Daoy (cell line): ENCODE data around the gene ACBD5. TPM values are rescaled to one million over a fixed set of nuclear protein-coding genes. Genes with fewer than 3 reads are reported as not detected.
"Not testable (repeated sequence)": the region's sequence is repeated elsewhere in the genome, so short reads cannot be mapped to it uniquely, and the experiment has no call there.

Source experiments
- DNase-seq: peaks from one replicate; pipeline ENCODE4 v3.0.0-alpha.2; 2015; ENCODE audit warnings: low read depth
- total RNA-seq: library from RNA; depleted of rRNA; stranded (reverse); fragments of >200 nt; shearing (Covaris generic); gene quantifications from 2 replicates; pipeline ENCODE4 v1.2.3, GENCODE V29; 2014; rRNA removed

ACBD5 gene
- 16.9 and 32.6 TPM in 2 replicates for total RNA-seq

DNA sequence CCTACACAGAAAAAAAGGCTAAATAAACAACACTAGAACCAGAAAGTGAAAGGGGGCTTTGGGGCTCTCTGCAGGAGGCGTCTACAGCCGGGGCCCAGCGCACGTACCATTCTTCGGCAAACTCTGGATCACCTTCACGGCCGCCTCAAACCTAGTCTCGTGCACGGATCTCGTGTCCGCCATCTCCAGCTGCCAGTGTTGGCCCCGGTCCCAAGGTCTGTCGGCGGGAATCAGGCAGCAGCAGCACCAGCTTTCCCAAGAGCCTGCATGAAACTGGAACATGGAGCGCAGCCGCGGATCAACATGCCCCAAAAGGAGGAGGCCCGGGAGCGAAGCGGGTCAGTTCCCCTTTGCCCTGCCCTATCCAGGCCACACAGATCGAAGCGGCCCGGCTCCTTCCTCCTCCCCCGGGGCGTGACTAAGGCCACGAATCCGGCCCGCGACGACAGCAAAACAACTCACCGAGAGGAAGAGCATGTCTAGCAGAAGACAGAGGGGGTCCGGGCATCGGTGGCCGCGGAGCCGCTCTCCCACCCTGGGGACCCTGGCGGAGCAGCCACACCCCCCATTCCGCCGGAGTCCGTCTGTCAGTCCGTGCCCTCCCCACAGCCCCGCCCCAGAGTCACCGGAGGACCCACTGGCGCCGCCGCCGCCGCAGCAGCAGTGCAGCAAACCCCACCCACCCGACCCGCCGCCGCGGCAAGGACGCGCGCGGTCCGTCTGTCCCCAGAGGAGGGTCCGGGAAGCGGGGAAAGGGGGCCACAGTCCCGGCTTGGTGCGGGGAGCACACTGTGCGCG, at the start of gene ACBD5:
ACBD5 (minus strand) TSS at position 586 of the 798 bp plus-strand sequence; CDS start at position 477, 109 bp downstream.
- peak; percentile 76 for DNase-seq

- no peak for DNase-seq
These were observed 44.5 kb upstream of the ACBD5 start for GRCh38 chr10:27285093-27285492.

DNA sequence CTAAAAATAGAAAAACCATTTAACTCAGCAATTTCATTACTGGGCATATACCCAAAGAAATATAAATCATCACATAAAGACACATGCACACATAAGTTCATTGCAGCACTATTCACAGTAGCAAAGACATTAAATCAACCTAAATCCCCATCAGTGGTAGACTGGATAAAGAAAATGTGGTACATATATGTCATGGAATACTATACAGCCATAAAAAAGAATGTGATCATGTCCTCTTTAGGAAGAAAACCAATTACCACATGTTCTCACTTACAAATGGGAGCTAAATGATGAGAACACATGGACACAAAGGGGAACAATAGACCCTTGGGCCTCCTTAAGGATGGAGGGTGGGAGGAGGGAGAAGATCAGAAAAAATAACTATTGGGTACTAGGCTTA, 36.0 kb upstream of the ACBD5 start:
- no peak for DNase-seq

- not testable (repeated sequence) for DNase-seq
These were observed 25.4 kb upstream of the ACBD5 start for GRCh38 chr10:27266025-27266424.

DNA sequence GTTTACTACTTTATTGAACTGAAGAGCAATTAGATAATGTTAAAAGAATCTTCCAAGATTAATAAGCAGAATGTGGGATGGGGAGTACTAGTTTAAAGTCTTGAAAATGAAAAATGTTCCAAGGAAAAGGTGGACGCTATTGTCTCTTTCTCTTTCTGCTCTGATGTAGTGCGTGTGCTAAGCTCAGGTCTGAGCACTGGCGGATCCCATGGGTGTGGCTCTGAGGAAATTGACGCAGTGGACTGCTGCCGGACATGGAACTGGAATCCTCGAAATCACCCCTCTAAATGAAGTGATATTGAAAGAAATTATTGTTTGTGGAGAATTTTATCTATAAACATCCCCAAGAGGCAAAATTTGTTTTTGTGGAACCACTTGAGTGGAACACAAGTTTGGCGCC, 22.2 kb upstream of the ACBD5 start:
- DNase-seq: not testable (repeated sequence)

DNA sequence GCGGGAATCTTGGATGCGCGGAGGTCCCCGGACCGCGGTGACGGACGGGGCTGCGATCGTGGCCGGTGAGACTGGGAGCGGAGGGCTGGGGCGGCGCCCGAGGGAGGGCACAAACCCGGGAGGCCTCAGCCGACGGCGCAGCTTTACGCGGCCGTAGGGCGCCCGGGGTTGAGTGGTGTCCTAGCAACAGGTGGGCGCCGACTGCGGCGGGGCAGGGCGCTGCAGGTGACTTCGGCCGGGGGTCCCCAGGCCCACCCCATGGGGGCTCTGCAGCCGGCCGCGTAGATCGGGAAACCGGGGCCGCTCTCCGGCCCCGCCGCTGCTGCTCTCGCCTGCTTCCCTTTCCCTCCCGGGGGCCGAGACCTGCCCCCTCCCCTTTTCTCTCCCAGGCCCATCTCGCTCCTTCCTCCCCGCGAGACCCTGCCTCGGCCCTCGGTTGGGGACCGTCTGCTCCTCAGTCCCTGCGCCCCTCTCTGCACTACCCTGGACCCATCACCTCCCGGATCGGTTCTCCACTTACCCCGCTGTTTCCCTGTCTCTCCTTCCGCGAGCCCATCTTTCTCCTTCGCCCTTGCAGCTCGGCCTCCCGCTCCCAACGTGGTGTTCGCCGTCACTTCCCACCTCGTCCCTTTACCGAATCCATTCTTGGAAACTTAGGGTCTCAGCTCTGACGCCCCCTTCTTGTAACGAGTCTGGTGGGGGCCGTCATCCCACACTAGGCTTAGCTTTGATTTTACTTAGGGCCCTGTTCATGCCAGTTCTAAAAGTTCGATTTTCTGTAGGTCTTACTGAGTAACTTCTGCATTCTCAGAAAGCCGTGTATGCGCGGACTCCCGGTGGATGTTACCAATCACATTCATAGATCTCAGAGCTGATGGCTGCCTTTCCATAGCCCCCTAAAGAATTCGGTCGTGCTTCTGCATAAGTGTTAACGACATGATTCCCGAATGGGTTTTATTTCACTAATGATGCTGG, 18.5 kb upstream of the ACBD5 start:
- peak; percentile 18 for DNase-seq

DNA sequence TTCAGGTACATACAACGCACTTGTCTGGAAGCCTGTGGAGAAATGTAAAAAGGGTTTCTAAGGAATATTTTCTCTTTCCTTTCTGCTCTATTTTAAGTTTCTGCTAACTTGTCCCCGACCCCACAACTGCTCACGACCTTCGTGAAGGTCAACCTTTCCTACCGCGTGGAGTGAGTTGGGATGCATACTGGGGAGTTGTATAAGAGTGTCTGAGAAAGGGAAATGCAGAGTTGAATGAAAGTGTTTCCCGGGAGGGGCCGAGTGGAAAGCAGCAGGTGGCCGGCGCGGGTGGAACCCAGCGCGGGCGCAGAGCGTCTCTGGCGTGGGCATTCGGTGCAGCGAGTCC, 17.9 kb upstream of the ACBD5 start:
- no peak for DNase-seq

GRCh38 chr10:27256299-27257189, 15.9 kb upstream of the ACBD5 start:
- no peak for DNase-seq

- no peak for DNase-seq
These were observed 13.0 kb upstream of the ACBD5 start for GRCh38 chr10:27253576-27253975.

GRCh38 chr10:27252267-27253000, 11.8 kb upstream of the ACBD5 start:
- DNase-seq: no peak

GRCh38 chr10:27251554-27251953, 11.0 kb upstream of the ACBD5 start:
- no peak for DNase-seq

- no peak for DNase-seq
These were observed 7.6 kb upstream of the ACBD5 start for GRCh38 chr10:27248215-27248614.

- DNase-seq: no peak
These were observed 6.8 kb upstream of the ACBD5 start for GRCh38 chr10:27247441-27247840.

DNA sequence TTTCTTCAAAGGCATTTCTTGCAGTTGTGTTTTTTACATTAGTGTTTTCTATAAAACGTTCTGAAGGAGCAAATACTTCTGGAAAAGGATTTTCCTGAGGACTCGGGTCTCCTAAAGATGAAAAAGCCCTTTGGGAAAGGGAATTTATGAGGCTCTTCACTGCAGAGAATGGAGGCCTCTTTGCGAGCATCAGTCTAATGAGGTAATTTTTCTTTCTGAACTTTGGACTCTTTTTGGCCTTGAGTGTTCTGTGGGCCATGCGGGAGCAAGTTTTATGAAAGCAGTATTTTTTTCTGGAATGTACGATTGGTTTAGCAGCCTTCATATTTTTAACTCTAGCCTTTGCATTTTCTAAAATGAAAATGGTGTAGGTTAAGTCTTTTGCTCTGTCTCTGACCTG, 6.4 kb upstream of the ACBD5 start:
- no peak for DNase-seq

DNA sequence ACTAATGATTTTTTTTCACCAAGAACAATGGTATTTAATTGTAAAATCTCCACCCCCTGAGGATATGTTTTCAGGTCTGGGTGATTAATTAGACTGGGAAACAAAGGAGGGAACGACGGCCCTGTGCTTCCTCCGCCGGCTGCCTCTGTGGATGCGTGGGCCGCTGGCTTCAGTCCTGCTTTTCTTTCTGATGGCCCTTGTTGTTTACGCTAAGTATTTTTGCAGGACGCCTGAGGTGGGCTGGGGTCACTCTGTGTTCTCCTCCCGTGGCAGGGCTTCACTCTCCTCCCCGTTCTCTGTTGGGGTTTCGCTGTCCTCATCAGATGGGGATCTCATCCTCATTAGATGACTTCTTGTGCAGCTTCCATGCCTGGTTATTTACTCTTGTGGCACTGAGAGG, 5.2 kb upstream of the ACBD5 start:
- no peak for DNase-seq

GRCh38 chr10:27244976-27245375, 4.4 kb upstream of the ACBD5 start:
- DNase-seq: no peak

DNA sequence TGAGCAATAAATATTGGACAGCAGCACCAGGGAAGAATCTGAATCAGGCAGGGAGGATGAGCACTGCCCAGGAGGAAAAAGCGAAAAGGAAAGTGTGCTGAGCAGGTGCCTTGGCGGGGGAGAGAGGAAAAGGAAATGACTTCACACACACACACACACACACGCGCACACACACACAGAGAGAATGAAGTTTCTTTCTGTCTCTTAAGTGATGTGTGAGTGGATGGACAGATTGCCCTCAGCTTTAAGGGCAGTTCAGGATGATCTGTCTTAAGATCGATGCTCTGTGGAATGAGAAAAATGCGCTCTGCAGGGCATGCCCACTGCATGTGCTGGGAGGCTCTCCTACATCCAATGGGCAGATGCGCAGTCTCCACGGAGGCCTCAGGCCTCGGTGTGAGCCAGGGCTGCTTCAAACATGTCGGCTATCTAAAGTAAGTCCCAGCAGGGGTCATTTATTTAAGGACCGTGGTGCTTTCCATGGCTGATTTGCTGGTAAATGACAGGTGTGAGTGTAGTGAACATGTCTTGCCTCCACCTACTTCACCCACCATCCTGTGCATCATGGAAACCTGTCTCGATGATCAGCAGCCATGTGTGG, 2.5 kb upstream of the ACBD5 start:
- DNase-seq: peak; percentile 72

DNA sequence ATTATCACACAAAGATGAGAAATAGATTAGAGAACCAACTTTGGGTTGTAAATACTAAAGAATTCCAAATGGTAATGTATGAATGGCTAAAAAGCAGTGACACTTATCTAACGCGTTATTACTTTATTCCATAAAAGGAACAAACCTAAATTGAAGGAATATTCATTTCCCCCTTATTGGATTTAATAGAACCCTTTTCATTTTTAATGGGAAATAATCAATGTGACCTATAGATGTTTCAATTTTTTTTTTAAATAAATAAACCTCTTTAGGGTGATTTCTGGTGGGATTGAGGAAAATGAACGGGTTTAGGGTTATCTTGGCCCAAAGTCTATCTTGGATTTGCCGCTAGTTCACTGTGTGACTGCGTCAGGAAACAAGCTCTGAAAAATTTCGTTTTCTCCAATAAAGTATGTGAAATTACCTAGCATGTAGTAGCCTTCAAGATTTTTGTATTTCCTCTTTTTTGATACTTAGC, 1.9 kb upstream of the ACBD5 start:
- no peak for DNase-seq

- peak; percentile 93 for DNase-seq
These were observed 1.3 kb upstream of the ACBD5 start for GRCh38 chr10:27241652-27242472.
